Measurements from ENCODE around the gene AR. TPM values are rescaled to one million over a fixed set of nuclear protein-coding genes. Genes with fewer than 3 reads are reported as not detected.

Gene AR
- total and polyA plus RNA-seq, 2 donors (not counting 3 experiments of a cell fraction or from before 2014, with no cell fraction given) = 9.3 to 16.0 TPM

DNA sequence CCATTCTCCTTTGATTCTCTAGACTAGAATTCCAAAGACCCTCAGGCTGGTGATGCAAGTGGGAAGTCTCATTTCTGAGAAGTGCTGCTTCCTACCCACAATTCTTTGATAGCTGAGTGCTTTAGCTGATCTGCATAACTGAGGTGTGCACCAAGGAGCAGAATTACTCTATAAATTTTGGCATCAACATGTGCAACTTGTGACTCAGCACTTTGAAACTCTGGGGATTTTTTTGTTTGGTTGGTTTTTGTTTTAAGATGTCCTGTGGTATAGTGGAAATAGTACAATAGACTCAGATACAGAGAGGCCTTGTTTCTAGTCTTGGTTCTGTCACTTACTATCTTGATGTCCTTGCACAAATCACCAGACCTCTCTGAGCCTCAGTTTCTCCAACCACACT lies 148.4 kb downstream of the AR start:
- Histone ChIP-seq H3K9me1 (replicated peaks; ENCODE audit: control insufficient read depth, extremely low read depth, insufficient read depth, low read length) (no peaks in the 10 kb centered on the region), H3K36me3 (ENCODE audit: control insufficient read depth in 2 of 2, extremely low read depth in 1 of 2, insufficient read depth in 2 of 2, low read length in 2 of 2) (no peaks in the 10 kb centered on the region), H3K27ac (ENCODE audit: insufficient read depth, low read depth, low read length) (no peak overlapping the region), H3K4me1 (ENCODE audit: control insufficient read depth, extremely low read depth, insufficient read depth, low read length) (no peaks in the 10 kb centered on the region), H4K20me1 (replicated peaks; ENCODE audit: control insufficient read depth, extremely low read depth, insufficient read depth, low read length) (no peaks in the 10 kb centered on the region), H3K27me3 (ENCODE audit: control insufficient read depth in 2 of 2, insufficient read depth in 2 of 2, low read length in 2 of 2) (no peaks in the 10 kb centered on the region), H2AFZ (ENCODE audit: low read depth, low read length) (no peak overlapping the region), H3K79me2 (ENCODE audit: control insufficient read depth, insufficient read depth, low read length) (no peaks in the 10 kb centered on the region), H3K9ac (replicated peaks; ENCODE audit: extremely low read depth, insufficient read depth, low read length) (no peak overlapping the region), H3K9me3 (replicated peaks; ENCODE audit: control insufficient read depth, insufficient read depth, low read length) (no peaks in the 10 kb centered on the region), H3K4me3 (replicated peaks in 1 of 3; ENCODE audit: insufficient read depth in 1 of 3, low read depth in 1 of 3, low read length in 3 of 3) (no peak overlapping the region), H3K4me2 (ENCODE audit: insufficient read depth, low read length) (no peak overlapping the region)
- DNase-seq (ENCODE audit: low read depth, low spot score) = no peak
- FAIRE-seq = no peak
- TF ChIP-seq MYC (IDR thresholded peaks at IDR 0.05; ENCODE audit: low read depth, low read length) (no peak), EZH2 (IDR thresholded peaks at IDR 0.05; ENCODE audit: borderline replicate concordance, low read depth, low read length, severe bottlenecking) (no peak), GATA2 (IDR thresholded peaks at IDR 0.05; ENCODE audit: insufficient read depth, insufficient read length, low read depth, low read length) (no peak), FOS (IDR thresholded peaks at IDR 0.05; ENCODE audit: borderline replicate concordance, insufficient read depth, low read length) (no peak), POLR2AphosphoS5 (IDR thresholded peaks at IDR 0.05; ENCODE audit: insufficient read depth, low read depth, low read length) (no peak), JUN (IDR thresholded peaks at IDR 0.05; ENCODE audit: borderline replicate concordance, insufficient read depth, insufficient read length, low read depth) (no peak), POLR2A (IDR thresholded peaks at IDR 0.05; ENCODE audit: low read depth, low read length) (no peak)
- TF ChIP-seq, protein P1, sequence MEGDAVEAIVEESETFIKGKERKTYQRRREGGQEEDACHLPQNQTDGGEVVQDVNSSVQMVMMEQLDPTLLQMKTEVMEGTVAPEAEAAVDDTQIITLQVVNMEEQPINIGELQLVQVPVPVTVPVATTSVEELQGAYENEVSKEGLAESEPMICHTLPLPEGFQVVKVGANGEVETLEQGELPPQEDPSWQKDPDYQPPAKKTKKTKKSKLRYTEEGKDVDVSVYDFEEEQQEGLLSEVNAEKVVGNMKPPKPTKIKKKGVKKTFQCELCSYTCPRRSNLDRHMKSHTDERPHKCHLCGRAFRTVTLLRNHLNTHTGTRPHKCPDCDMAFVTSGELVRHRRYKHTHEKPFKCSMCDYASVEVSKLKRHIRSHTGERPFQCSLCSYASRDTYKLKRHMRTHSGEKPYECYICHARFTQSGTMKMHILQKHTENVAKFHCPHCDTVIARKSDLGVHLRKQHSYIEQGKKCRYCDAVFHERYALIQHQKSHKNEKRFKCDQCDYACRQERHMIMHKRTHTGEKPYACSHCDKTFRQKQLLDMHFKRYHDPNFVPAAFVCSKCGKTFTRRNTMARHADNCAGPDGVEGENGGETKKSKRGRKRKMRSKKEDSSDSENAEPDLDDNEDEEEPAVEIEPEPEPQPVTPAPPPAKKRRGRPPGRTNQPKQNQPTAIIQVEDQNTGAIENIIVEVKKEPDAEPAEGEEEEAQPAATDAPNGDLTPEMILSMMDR (IDR thresholded peaks at IDR 0.05; ENCODE audit: extremely low read depth in 1 of 2, insufficient read depth in 1 of 2, low read depth in 1 of 2, low read length in 2 of 2) = no peak
- TF ChIP-seq, protein P2, sequence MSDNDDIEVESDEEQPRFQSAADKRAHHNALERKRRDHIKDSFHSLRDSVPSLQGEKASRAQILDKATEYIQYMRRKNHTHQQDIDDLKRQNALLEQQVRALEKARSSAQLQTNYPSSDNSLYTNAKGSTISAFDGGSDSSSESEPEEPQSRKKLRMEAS (IDR thresholded peaks at IDR 0.05; ENCODE audit: insufficient read depth, insufficient read length) = no peak
- intact Hi-C loops (cut with micrococcal nuclease) (no loop called here), dilution Hi-C loops (cut with MboI; ENCODE audit: extremely low pct_ligation_motif_present, low sequenced_read_pairs) (no loop called here)
- POLR2A ChIA-PET = no interaction called here
- CTCF ChIA-PET = no interaction called here
- no TSS peak for BruUV-seq (replicated peaks)
